ENCODE results near the gene PKIB. TPM values are rescaled to one million over a fixed set of nuclear protein-coding genes. Genes with fewer than 3 reads are reported as not detected.

PKIB gene
- total RNA-seq, 2 donors from 2014 or later = 46.0 to 56.1 TPM

DNA sequence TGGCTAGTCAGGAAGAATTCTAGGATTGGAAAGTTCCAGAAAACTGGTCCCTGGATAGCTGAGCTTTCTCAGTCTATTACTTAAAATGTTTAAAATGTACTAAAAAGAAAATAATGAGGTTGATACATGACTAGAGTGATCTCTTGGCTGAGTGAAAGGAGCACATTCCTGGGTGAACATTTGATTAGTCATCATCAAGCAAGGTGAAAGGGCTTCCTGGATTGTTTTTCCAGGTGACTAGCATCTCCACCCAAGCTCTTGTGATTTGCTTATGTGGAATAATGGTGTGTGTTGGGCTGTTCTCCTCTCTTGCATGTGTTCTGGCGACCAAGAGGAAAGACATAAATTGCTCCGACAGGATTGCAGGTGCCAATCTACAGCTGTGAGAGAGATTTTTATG is 42.9 kb downstream of the PKIB start:
- WGBS, 2 experiments (ENCODE audit: insufficient coverage in 1 of 2, insufficient read length in 1 of 2) = 81% methylated on average over 2 of the region's 2 CpGs; no CpG with 5 or more reads in 1 of the 2 experiments

DNA sequence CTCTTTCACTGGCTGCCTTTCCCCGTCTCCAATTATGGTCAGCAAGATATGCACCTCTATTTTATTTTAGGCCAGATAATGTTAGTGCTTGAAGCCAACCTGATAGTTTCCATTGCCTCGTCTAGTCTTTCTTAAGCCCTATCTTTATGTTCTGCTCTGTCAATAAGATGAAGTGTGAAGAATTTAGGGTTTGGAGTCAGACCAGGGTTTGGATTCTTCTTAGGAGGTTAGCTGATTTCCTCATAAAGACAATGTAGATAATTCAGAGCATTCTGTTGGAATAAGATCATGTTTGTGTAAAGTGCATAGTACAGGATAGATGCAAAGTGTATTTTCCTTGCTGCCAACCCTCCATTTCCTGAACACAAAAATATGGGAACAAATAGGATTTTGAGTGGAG is 43.8 kb downstream of the PKIB start:
- TF ChIP-seq, protein P1, sequence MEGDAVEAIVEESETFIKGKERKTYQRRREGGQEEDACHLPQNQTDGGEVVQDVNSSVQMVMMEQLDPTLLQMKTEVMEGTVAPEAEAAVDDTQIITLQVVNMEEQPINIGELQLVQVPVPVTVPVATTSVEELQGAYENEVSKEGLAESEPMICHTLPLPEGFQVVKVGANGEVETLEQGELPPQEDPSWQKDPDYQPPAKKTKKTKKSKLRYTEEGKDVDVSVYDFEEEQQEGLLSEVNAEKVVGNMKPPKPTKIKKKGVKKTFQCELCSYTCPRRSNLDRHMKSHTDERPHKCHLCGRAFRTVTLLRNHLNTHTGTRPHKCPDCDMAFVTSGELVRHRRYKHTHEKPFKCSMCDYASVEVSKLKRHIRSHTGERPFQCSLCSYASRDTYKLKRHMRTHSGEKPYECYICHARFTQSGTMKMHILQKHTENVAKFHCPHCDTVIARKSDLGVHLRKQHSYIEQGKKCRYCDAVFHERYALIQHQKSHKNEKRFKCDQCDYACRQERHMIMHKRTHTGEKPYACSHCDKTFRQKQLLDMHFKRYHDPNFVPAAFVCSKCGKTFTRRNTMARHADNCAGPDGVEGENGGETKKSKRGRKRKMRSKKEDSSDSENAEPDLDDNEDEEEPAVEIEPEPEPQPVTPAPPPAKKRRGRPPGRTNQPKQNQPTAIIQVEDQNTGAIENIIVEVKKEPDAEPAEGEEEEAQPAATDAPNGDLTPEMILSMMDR (conservative IDR thresholded peaks at IDR 0.05) = no peak
- Histone ChIP-seq H3K9ac (ENCODE audit: extremely low read depth, low read length, poor library complexity, severe bottlenecking) (no peak overlapping the region), H3K36me3 (ENCODE audit: control insufficient read depth, insufficient read depth, low read length) (no peaks in the 10 kb centered on the region), H3K4me3 (ENCODE audit: low read length) (no peak overlapping the region), H3K9me3 (ENCODE audit: control insufficient read depth, low read length) (no peaks in the 10 kb centered on the region), H3K4me1 (ENCODE audit: control insufficient read depth, insufficient read depth, low read length) (no peaks in the 10 kb centered on the region), H3K27me3 (ENCODE audit: control insufficient read depth, insufficient read depth, low read length, poor library complexity, severe bottlenecking) (no peaks in the 10 kb centered on the region), H3K27ac (ENCODE audit: low read depth, low read length) (no peak overlapping the region)
- H3K27ac Mint-ChIP-seq = no peak overlapping the region
- peaks cover 3% of the 10 kb centered on the region for H3K36me3 Mint-ChIP-seq (ENCODE audit: low read depth)
- no peak for DNase-seq
- peaks cover 11% of the 10 kb centered on the region for H3K4me1 Mint-ChIP-seq
- no peaks in the 10 kb centered on the region for H3K27me3 Mint-ChIP-seq (ENCODE audit: insufficient read depth)
- WGBS, 2 experiments (ENCODE audit: insufficient coverage in 1 of 2, insufficient read length in 1 of 2) = 86 to 100% methylated on average over 1 to 2 of the region's 2 CpGs
- H3K4me3 Mint-ChIP-seq = no peak overlapping the region
- H3K9me3 Mint-ChIP-seq = no peaks in the 10 kb centered on the region

More for the DNA sequence above, 42.9 kb downstream of the PKIB start:
- Mint-ChIP-seq H3K4me1 (peaks cover 11% of the 10 kb centered on the region), H3K36me3 (ENCODE audit: low read depth) (peaks cover 5% of the 10 kb centered on the region), H3K9me3 (no peaks in the 10 kb centered on the region), H3K4me3 (no peak overlapping the region), H3K27me3 (ENCODE audit: insufficient read depth) (no peaks in the 10 kb centered on the region), H3K27ac (peak overlapping the region; percentile 14)
- H3K4me3 ChIP-seq (ENCODE audit: low read length) = no peak overlapping the region
- no peaks in the 10 kb centered on the region for H3K27me3 ChIP-seq (ENCODE audit: control insufficient read depth, insufficient read depth, low read length, poor library complexity, severe bottlenecking)
- TF ChIP-seq, protein P1 (conservative IDR thresholded peaks at IDR 0.05) = no peak
- no peak overlapping the region for H3K27ac ChIP-seq (ENCODE audit: low read depth, low read length)
- DNase-seq = no peak
- H3K36me3 ChIP-seq (ENCODE audit: control insufficient read depth, insufficient read depth, low read length) = no peaks in the 10 kb centered on the region
- no peak overlapping the region for H3K9ac ChIP-seq (ENCODE audit: extremely low read depth, low read length, poor library complexity, severe bottlenecking)
- H3K9me3 ChIP-seq (ENCODE audit: control insufficient read depth, low read length) = no peaks in the 10 kb centered on the region
- H3K4me1 ChIP-seq (ENCODE audit: control insufficient read depth, insufficient read depth, low read length) = no peaks in the 10 kb centered on the region

DNA sequence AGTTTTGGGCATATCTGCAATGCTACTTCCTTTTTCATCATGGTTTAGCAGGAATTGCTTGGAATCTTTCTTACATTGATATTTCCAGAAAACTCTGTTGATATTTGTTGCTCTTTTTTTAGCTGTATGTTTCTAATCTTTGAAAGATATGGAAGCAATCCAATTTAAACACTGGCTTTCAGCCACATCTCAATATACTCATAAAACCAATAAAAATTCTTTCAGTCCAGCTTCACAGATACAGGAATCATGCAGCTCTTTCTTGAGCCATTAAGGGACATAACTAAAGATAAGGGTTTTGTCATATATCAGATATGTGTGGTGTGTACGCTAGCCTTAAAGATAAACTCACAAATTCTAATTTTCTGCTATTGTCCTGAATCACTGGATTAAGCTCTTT is 47.4 kb downstream of the PKIB start:
- Histone ChIP-seq H3K27me3 (ENCODE audit: control insufficient read depth, insufficient read depth, low read length, poor library complexity, severe bottlenecking) (no peaks in the 10 kb centered on the region), H3K36me3 (ENCODE audit: control insufficient read depth, insufficient read depth, low read length) (no peaks in the 10 kb centered on the region), H3K4me1 (ENCODE audit: control insufficient read depth, insufficient read depth, low read length) (no peaks in the 10 kb centered on the region), H3K27ac (ENCODE audit: low read depth, low read length) (no peak overlapping the region), H3K9me3 (ENCODE audit: control insufficient read depth, low read length) (no peaks in the 10 kb centered on the region), H3K4me3 (ENCODE audit: low read length) (no peak overlapping the region), H3K9ac (ENCODE audit: extremely low read depth, low read length, poor library complexity, severe bottlenecking) (no peak overlapping the region)
- TF ChIP-seq, protein P1 (conservative IDR thresholded peaks at IDR 0.05) = no peak
- no peaks in the 10 kb centered on the region for H3K27me3 Mint-ChIP-seq (ENCODE audit: insufficient read depth)
- 88% methylated on average over 1 of the region's 1 CpG; no CpG with 5 or more reads in 1 of the 2 experiments for WGBS, 2 experiments (ENCODE audit: insufficient coverage in 1 of 2, insufficient read length in 1 of 2)
- H3K36me3 Mint-ChIP-seq (ENCODE audit: low read depth) = peaks cover 3% of the 10 kb centered on the region
- H3K27ac Mint-ChIP-seq = no peak overlapping the region
- H3K4me3 Mint-ChIP-seq = no peak overlapping the region
- DNase-seq = no peak
- peaks cover 7% of the 10 kb centered on the region for H3K4me1 Mint-ChIP-seq
- H3K9me3 Mint-ChIP-seq = no peaks in the 10 kb centered on the region
